ENCODE data around the gene ADSS1.

ADSS1 gene

DNA sequence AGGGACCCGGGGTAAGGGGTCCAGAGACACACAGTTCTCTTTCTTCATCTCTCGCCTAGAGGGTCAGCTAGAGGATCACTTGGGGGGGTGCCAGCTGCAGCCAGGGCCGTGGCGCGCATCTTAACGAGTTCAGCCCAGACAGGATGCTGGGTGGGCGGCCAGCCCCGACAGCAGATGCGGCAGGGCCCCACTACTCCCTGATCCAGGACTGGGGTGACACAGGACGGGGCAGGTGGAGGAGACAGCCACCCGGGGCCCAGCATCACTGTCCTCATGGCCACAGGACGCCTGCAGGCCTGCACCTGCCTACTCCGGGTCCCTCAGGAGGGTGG is 58.7 kb downstream of the ADSS1 start:
- no peak for DNase-seq (ENCODE audit: low read depth, low spot score)

DNA sequence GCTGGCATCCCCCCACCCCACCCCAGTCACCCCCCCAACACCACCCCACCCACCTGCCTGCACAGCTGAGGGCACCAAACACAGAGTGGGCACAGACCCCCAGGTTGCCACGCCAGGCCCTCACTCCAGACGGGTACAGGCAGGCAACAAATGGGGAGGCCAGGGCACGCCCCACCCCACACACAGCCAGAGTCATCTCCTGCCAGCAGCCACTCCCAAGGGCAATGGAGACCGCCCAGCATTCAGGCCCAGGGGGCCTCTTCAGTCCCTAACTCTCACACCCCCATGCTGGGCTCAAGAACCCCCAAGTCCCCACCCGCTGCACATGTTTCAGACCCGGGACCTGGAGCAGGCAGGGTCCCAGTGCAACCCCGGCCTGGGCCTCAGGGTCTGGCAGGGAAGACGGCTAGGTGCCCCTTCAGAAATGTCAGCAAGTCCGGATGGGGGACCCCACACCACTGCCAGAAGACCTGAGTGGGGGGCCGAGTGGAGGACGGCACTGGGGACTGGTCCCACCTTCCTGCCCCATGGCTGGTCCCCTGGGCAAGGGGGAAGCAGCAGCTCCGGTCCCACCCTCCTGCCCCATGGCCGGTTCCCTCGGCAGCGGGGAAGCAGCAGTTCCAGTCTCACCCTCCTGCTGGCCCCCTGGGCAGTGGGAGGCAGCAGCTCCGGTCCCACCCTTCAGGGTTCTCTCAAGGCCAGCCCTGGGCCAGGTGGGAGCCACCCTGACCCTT is 59.6 kb downstream of the ADSS1 start:
- DNase-seq (ENCODE audit: low read depth, low spot score): no peak

DNA sequence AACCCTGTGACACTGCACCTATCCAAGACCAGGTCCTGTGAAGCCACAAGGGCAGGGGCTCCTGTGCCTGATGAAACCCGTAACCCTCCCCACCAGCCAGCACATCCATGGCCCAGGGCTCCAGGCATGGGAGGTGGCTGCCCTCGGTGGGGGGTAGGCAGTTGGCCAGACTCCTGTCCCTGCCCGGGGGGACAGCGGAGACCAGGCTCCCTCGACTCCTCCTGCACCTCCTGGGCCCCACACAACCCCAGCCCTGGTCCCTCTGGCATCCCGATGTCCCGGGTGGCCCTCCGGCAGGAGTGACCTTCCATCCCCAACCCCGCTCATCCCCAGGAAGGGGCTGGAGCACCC is 60.2 kb downstream of the ADSS1 start:
- no peak for DNase-seq (ENCODE audit: low read depth, low spot score)

DNA sequence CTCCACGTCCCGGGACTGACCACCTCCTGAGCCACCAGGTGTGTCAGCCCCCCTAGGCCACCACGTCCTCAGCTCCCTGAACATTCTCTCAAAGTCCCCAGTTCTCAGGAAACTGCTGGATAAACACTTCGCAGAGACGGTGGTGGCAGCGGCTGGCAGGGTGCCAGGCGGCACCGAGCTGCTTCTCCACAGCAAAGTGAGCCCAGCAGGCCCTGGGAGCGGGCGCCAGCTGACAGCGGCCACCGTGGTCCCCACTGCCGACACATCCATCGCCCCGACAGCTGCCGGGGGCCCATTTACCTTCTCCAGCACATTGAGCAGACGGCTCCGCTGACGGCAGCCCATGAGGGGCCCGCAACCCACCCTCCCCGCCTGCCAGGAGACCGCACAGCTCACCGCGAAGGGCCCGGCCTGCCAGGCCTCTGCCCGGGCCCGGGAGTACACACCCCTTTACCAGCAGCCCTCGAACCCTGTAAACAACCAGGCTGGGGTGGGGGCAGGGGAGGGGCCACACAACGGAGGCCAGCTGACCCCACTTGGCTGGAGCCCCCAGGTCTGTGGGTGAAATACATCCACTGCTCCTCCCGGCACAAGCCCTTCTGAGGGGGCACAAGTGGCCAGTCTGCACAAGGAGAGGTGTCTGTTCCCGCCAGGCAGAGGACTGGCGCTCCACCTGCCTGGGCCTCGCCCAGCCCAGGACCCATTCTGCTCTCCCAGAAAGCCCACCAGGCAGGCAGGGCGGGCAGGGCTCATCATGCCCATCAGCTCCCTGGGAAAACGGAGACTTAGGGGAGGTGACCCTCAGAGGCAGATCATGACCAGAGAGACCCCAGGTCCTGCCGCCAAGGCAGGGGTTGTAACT is 61.0 kb downstream of the ADSS1 start:
- no peak for DNase-seq (ENCODE audit: low read depth, low spot score)

DNA sequence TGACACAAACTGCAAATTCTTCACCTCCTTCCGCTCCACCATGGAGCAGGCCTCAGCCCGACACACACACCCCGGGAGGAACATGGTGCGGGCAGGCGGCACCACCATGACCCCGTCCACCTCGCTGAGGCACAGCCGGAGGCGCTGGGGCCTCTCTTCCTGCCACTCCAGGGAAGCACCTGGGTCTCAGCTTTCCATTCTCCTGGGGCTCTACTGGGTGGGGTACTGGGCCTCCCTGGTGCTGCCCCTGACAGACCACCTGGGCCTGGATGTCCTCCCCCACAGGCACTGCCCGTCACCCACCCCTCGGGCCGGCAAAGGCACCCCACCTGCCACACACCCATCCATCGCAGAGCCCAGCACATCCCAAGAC is 61.7 kb downstream of the ADSS1 start:
- no peak for DNase-seq (ENCODE audit: low read depth, low spot score)

GRCh38 chr14:104786091-104786586 is 62.1 kb downstream of the ADSS1 start:
- no peak for DNase-seq (ENCODE audit: low read depth, low spot score)

GRCh38 chr14:104786726-104787675 is 63.0 kb downstream of the ADSS1 start:
- no peak for DNase-seq (ENCODE audit: low read depth, low spot score)

DNA sequence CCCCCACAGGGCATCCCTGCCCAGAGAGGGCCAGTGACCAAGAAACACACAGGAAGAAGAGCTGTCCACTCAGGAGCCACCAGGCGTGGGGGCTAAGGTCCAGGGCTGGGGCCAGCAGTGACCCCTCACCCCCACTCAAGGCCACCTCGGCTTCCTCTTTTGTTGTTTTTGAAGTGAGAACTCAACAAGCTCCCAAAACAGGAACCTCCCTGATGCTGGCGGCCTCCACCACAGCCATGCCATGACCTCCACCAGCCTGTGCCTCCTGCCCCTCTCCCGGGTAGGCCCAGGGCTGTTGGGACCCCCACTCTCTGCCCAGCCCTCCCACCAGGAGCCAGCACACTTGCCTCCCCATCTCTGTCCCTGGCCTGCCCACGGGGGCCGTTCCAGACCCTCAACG is 63.7 kb downstream of the ADSS1 start:
- no peak for DNase-seq (ENCODE audit: low read depth, low spot score)

DNA sequence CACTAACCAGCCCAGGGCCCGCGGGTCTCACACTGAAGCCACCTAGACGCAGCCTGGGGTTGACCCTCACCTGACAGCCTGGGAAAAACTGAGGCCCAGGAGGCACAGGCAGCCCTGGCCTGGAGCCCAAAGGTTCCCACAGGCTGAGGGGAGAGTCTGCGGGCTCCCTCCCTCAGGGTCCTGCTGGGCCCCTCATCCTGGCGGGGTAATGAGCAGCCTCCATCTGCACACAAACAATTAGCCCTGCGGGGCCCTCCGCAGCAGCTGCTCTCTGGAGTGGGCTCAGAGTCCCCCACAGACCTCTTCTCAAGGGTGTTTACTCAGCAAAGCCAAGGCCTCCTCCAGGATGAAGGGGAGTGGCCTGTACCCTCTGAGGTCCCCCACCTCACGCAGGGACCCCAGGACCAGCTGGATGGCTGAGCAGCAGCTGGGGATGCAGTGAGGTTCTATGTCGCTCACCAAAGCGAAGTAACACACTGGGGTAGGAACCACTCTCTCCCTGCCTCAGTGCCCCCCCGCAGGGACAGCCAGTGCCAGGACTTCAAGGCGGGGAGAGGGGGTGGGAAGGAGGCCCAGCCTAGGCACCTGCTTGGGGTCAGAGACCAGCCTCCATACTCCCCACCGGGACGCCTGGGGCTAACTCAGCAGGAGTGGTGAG is 64.3 kb downstream of the ADSS1 start:
- DNase-seq (ENCODE audit: low read depth, low spot score): no peak

GRCh38 chr14:104788873-104789663 is 65.0 kb downstream of the ADSS1 start:
- no peak for DNase-seq (ENCODE audit: low read depth, low spot score)

- DNase-seq (ENCODE audit: low read depth, low spot score): no peak
These were observed 66.0 kb downstream of the ADSS1 start for GRCh38 chr14:104789752-104790743.

DNA sequence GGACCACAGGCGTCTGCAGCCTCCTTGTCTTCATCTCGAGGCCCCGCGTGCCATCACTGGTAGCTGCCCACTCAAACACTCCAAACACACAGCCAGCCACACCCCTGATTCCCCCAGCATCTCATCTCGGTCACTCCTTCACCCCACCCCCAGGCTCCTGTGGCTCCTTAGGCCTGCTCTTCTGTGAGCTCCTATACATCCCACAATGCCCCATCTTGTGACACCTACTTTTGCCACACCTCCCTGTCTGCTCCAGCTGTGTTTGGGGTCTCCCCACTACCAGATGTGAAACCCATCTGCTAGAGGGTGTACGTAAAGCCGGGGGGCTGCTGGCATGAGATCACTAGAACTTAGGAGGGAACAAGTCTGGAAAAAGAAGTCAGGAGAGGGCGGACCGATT is 67.4 kb downstream of the ADSS1 start:
- no peak for DNase-seq (ENCODE audit: low read depth, low spot score)

- no peak for DNase-seq (ENCODE audit: low read depth, low spot score)
These were observed 68.3 kb downstream of the ADSS1 start for GRCh38 chr14:104792101-104792884.

GRCh38 chr14:104792945-104793702 is 69.1 kb downstream of the ADSS1 start:
- DNase-seq (ENCODE audit: low read depth, low spot score): no peak

- DNase-seq (ENCODE audit: low read depth, low spot score): no peak
These were observed 69.6 kb downstream of the ADSS1 start for GRCh38 chr14:104793703-104793959.

DNA sequence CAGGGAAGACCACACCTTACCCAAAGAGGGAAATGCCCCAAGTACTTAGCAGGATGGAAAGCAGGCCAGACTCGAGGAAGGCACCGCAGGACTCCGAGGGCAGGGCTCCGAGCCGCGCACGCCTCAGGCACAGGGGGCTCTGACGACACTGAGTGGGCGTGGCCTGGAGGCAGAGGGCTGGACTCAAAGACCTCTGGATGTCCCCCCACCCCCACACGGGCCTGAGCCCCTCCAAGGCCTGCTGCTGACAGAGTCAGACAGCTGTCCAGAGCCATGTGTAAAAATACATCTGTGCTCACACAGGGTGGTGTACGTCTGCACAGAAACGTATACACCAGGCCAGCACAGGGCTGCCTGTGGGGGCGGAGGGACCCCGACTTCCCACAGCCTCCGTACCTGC is 70.1 kb downstream of the ADSS1 start:
- DNase-seq (ENCODE audit: low read depth, low spot score): no peak

- no peak for DNase-seq (ENCODE audit: low read depth, low spot score)
These were observed 70.6 kb downstream of the ADSS1 start for GRCh38 chr14:104794631-104794992.
